NCI-H446 treated with DMSO at 0.1 percent for 48 hours (cell line): ENCODE data around the gene IL19.
A peak's percentile ranks its signal among the peaks of the same experiment; 100 is the strongest.

ENCODE experiments used
- DNase-seq: peaks from one replicate; lab custom pipeline; 2025; lab: John Stamatoyannopoulos, UW

Gene IL19

GRCh38 chr1:206800891-206801290 is 30.3 kb downstream of the IL19 start:
- no peak for DNase-seq

GRCh38 chr1:206801467-206801866 is 30.9 kb downstream of the IL19 start:
- no peak for DNase-seq

GRCh38 chr1:206802401-206802800 is 31.8 kb downstream of the IL19 start:
- DNase-seq = no peak

GRCh38 chr1:206803221-206803730 is 32.7 kb downstream of the IL19 start:
- DNase-seq = no peak

- DNase-seq = no peak
Observed at GRCh38 chr1:206804156-206804737, 33.7 kb downstream of the IL19 start.

GRCh38 chr1:206805357-206805756 is 34.8 kb downstream of the IL19 start:
- no peak for DNase-seq

DNA sequence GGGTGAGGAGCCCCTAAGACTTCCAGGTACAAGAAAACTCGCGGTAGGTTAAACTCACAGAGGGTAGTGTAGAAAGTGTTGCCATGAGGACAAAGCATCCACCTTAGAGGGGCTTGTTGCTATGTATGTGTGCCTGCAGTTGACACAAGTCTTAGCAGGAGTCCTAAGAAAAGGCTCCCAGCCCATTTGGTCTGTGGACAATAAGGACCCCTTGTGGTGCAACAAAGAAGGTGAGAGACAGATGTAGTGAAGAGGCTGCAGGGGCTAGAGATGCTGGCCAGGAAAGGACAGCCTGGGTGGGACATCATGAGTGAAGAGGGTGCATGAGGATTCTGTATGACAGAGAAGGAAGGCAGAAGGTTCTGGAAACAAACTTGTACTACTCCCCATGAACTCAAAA is 38.0 kb downstream of the IL19 start:
- DNase-seq = no peak

DNA sequence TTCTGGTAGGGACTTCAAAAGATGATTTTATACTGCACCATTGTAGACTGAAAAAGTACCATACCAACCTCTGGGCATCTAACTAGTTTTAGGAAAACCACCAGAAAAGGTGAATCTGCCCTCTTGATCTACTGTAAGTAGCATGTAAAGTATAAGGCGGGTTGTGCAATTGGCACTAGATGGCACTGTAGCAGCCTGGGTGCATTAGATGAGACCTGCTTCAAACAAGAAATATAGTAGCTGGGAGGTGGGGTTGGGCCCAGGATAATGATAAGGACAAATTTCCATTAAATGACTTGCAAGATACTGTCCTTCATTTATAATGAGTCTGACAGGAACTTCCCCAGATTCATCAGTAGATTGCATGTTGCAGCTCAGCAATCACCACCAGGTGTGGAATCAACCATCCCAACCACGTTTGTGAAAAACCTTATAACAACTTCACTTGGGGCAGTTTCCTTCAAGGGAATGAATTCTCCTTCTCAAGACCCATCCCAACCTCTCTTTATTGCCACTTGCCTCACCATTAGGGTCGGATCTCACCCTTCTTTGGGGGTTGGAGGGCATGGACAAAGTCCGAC is 39.0 kb downstream of the IL19 start:
- DNase-seq = no peak

DNA sequence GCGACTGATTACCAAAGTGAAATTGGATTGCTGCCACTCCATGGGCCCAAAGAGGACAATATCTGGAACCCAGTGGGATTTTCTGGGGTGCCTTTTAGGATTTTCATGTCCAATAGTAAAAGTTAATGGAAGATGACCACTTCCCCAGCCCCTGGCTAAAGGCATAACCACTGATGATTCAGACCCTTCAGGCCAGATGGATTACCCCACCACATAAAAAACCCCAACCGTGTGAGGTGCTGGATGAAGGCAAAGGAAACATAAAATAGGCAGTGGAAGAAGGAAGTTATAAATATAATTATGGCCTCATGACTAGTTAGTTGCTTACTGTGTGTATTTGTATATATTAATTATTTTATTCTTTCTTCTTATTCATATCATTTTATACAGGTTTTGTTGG is 41.9 kb downstream of the IL19 start:
- DNase-seq = no peak

GRCh38 chr1:206814716-206815341 is 44.3 kb downstream of the IL19 start:
- DNase-seq = peak; percentile 96

GRCh38 chr1:206816390-206817287 is 46.1 kb downstream of the IL19 start:
- DNase-seq = no peak

DNA sequence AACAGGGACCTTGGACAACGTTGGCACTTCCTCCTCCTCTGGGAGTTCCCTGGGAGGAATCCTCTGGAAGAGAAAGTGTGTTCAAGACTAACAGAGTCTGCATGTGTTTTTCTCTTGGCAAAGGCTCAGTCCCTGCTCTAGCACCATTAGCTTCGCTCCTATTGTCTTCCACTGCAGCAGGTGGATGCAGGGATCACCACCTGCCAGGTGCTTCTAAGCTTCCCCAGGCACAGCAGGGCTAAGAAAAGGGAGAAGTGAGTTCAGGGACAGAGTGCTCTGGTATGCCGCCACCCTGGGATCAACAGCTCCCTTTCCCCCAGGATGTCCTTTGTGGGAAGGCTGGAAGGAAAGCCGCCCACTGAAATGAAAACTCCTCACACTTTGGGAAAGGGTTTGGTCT is 50.9 kb downstream of the IL19 start:
- DNase-seq = no peak

GRCh38 chr1:206823727-206824126 is 53.2 kb downstream of the IL19 start:
- DNase-seq = no peak

DNA sequence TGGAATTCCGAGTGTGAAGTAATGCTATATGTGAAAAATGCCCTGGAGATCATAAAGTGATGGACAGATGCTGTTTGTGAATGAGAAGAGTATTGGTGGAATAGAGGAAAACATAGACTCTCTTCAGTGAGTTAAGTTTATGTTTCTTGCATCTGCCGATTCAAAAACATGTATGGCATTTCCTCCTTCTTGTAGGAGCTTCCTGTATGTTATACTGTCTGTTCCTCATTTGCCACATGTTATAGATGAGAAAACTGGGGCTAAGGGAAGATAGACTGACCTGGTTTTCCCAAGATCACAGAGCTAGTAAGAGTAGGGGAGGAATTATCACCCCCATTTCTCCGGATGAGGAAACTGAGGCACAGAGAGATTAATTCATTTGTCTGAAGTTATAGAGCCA is 53.8 kb downstream of the IL19 start:
- DNase-seq = no peak

- no peak for DNase-seq
Observed at GRCh38 chr1:206826394-206826793, 55.8 kb downstream of the IL19 start.

DNA sequence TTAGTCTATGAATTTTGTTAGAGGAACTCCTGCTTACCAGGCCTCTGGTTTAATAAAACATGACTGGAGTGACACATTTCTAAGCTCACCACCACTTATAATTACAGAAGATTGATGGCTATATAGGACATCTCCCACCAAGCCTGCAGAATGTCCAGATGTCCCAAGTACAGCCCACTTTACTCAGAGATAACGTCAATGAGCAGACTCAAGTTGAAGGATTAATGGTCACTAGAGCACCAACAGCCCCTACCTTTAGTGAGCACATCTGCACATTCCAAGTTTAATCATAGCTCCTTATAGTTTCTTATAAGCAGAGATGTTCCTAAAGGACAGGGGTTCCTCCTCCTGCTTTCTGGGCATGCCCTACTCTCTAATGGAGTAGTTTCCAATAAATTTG is 57.5 kb downstream of the IL19 start:
- no peak for DNase-seq

GRCh38 chr1:206828765-206829164 is 58.2 kb downstream of the IL19 start:
- no peak for DNase-seq

GRCh38 chr1:206829282-206829681 is 58.7 kb downstream of the IL19 start:
- no peak for DNase-seq

DNA sequence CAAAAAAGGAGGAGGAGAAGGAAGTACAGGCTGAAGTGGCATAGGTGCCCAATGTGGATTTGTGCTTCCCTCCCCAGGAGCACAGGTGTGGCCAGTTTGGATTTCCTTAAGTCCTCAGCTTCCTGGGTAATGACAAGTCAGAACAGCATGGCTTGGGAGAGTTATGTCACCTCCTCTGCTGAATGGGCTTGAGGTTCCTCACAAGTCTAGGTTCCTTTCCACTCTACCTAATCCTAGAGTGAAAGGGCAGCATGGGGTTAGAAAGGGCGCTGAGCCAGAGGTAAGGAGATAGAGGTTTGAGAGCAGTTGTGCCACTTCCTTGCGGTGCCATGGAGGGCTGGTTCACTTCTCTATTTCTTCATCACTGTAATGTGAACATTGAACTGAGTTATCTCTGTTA is 59.3 kb downstream of the IL19 start:
- no peak for DNase-seq

- DNase-seq = no peak
Observed at GRCh38 chr1:206831650-206832049, 61.1 kb downstream of the IL19 start.

- DNase-seq = no peak
Observed at GRCh38 chr1:206832352-206832880, 61.8 kb downstream of the IL19 start.

DNA sequence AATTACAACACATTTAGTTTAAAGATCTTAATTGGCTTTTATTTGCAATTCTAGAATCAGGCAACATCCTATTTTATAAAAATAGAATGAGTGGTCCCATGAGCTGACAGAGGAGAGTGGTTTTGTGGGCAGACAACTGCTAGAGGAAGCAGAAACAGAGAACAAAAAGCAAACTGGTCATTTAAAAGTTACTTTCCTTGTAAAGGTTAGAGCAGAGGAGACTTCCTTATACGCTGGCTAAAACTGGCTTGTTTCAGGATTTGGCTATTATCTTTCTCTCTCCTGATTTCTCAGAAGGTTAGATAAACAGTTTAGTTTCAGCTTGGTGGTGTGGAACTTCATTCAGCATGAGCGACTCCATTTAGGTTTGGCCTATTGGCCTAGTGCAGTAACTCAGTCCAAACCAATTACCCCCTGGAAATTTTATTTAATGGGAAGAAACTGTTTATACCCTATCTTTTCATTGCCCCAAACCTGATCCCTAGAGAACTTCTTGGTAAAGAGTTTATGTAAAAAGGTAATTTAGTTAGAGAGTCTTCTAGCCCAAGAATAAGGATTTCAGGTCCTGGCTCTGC is 62.6 kb downstream of the IL19 start:
- DNase-seq = no peak
